GM13977 (cell line): ENCODE results near the gene CHMP4A.

Source experiments
- DNase-seq: peaks from one replicate; pipeline ENCODE4 v3.0.0; 2012; ENCODE audit warnings: low spot score
- CTCF ChIP-seq: IDR thresholded peaks from 2 replicates; pipeline ENCODE4 v1.5.1; 2012; ENCODE audit warnings: mild to moderate bottlenecking, control low read depth; ENCODE audit not compliant: insufficient read depth; ENCODE audit errors: extremely low read depth, missing control alignments
- in situ Hi-C: fragments of 300-500 bp; cut with MboI; formaldehyde crosslinking; loops from one replicate; pipeline ENCODE4 v1.12.0; 2022; ENCODE audit warnings: low sequenced_read_pairs, low pct_unique_long_range_greater_than_20kb, mixed read lengths, inconsistent platforms; ENCODE audit not compliant: unreplicated experiment

The CHMP4A gene

GRCh38 chr14:24258548-24259265 lies 45.4 kb upstream of the CHMP4A start:
- DNase-seq: no peak
- in situ Hi-C loops: no loop called here
- no peak for TF ChIP-seq CTCF

- in situ Hi-C loops: no loop called here
- DNase-seq: no peak
- TF ChIP-seq CTCF: no peak
These were observed 44.8 kb upstream of the CHMP4A start for GRCh38 chr14:24258119-24258518.

DNA sequence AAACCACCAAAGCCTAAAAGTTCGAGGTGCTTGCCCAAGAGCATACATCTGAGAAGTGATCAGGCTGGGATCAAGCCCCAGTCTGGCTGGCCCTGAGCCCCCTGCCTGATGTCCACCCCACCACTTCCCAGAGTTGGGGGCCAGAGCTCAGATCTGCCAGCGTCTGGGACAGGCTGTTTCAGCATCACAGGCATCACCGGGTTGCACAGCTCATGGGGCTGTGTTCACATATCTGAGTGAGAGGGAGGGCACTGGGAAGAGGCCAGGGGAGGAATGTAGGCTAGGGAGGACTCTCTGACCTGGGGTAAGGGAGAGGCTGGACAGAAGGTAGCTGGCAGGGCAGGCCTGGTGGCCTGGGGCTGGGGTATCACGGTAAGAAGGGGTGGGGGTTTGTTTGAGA lies 43.7 kb upstream of the CHMP4A start:
- DNase-seq: no peak
- in situ Hi-C loops: no loop called here
- TF ChIP-seq CTCF: no peak

- in situ Hi-C loops: no loop called here
- DNase-seq: no peak
- TF ChIP-seq CTCF: no peak
These were observed 42.8 kb upstream of the CHMP4A start for GRCh38 chr14:24255931-24256711.

- DNase-seq: no peak
- in situ Hi-C loops: no loop called here
- no peak for TF ChIP-seq CTCF
These were observed 42.1 kb upstream of the CHMP4A start for GRCh38 chr14:24255438-24255837.

GRCh38 chr14:24254630-24255392 lies 41.5 kb upstream of the CHMP4A start:
- in situ Hi-C loops: no loop called here
- no peak for DNase-seq
- no peak for TF ChIP-seq CTCF
